Neutrophil (primary cell): ENCODE results near the gene CITED1.

Experiments
- H3K27ac ChIP-seq: fragments of 200-600 bp; sonication (generic); 2 replicates; pipeline ENCODE4 v1.5.1; 2016; ENCODE audit warnings: mild to moderate bottlenecking, moderate library complexity
- H3K27me3 ChIP-seq: fragments of 200-600 bp; sonication (generic); 2 replicates; pipeline ENCODE4 v1.6.0; 2016; ENCODE audit warnings: mild to moderate bottlenecking
- H3K36me3 ChIP-seq: fragments of 200-600 bp; sonication (generic); 2 replicates; pipeline ENCODE4 v1.5.1; 2017
- H3K4me1 ChIP-seq, 2 experiments: fragments of 200-600 bp in 1 of 2; sonication (generic) in 1 of 2; 1 replicate in 1 of 2; 2 replicates in 1 of 2; pipeline versions ENCODE4 v1.5.1 to v1.6.1; 2013 to 2016; ENCODE audit warnings: low read depth in 1 of 2, low read length in 1 of 2, mild to moderate bottlenecking in 1 of 2, moderate library complexity in 1 of 2; ENCODE audit not compliant: control insufficient read depth in 1 of 2, insufficient read depth in 1 of 2
- H3K4me3 ChIP-seq, 2 experiments: fragments of 200-600 bp in 1 of 2; sonication (generic) in 1 of 2; 1 replicate in 1 of 2; 2 replicates in 1 of 2; pipeline ENCODE4 v1.5.1; 2013 to 2016; ENCODE audit warnings: low read depth in 1 of 2, low read length in 1 of 2, mild to moderate bottlenecking in 1 of 2, moderate library complexity in 1 of 2
- H3K9me3 ChIP-seq: fragments of 200-600 bp; sonication (generic); 2 replicates; pipeline ENCODE4 v1.5.1; 2016
- TF ChIP-seq, protein P1 (sequence below): fragments of 200-600 bp; sonication (generic); IDR thresholded peaks from 2 replicates; pipeline ENCODE4 v1.5.1; 2016; ENCODE audit warnings: antibody characterized with exemption

CITED1 gene

DNA sequence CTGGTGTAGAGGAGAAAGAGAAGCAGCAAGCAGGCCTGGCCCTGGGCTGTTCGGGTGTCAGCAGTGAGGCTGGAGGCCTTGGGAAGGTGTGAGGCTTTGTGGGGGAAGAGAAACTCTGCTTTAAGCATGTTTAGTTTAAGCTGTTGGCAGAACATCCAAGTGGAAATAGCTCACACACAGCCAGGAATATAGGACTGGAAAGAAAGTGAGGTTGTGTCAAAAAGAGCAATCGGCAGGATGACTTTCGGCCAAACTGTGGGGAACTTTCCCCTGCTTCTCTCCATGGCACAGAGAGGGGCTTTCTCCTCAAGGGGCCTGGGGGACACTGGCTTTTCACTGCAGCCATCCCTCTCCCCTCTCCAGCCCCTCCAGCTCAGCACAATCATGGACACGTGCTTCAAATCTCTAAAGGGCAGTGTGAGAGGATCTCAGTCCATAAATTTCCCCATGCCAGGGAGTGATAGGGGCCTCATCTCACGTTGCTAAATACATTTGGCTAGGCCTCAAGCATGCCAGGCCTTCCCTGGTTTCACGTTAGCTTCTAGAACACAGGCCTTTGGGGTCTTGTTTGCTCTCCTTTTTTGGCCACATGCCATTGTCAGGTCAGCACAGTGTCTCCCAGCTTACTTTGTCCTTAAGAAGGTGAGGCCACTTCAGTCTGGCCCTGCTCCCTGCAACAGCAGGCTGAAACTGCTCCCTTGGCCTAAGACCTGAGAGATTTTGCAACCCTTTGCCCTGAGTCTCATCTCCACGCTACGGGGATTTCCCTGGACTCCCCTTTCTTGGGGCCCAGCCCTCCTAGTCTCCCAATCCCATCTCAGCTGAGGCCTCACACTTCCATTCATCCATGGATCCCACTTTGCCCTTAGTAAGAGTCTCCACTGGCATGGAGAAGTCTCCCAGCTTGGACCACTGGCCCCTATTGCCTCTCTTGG is 8.3 kb upstream of the CITED1 start:
- Histone ChIP-seq H3K4me1 (no peaks in the 10 kb centered on the region), H3K9me3 (no peaks in the 10 kb centered on the region), H3K27ac (no peak overlapping the region), H3K36me3 (no peaks in the 10 kb centered on the region), H3K4me3 (no peak overlapping the region), H3K27me3 (peaks cover 29% of the 10 kb centered on the region)
- TF ChIP-seq, protein P1, sequence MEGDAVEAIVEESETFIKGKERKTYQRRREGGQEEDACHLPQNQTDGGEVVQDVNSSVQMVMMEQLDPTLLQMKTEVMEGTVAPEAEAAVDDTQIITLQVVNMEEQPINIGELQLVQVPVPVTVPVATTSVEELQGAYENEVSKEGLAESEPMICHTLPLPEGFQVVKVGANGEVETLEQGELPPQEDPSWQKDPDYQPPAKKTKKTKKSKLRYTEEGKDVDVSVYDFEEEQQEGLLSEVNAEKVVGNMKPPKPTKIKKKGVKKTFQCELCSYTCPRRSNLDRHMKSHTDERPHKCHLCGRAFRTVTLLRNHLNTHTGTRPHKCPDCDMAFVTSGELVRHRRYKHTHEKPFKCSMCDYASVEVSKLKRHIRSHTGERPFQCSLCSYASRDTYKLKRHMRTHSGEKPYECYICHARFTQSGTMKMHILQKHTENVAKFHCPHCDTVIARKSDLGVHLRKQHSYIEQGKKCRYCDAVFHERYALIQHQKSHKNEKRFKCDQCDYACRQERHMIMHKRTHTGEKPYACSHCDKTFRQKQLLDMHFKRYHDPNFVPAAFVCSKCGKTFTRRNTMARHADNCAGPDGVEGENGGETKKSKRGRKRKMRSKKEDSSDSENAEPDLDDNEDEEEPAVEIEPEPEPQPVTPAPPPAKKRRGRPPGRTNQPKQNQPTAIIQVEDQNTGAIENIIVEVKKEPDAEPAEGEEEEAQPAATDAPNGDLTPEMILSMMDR: no peak

DNA sequence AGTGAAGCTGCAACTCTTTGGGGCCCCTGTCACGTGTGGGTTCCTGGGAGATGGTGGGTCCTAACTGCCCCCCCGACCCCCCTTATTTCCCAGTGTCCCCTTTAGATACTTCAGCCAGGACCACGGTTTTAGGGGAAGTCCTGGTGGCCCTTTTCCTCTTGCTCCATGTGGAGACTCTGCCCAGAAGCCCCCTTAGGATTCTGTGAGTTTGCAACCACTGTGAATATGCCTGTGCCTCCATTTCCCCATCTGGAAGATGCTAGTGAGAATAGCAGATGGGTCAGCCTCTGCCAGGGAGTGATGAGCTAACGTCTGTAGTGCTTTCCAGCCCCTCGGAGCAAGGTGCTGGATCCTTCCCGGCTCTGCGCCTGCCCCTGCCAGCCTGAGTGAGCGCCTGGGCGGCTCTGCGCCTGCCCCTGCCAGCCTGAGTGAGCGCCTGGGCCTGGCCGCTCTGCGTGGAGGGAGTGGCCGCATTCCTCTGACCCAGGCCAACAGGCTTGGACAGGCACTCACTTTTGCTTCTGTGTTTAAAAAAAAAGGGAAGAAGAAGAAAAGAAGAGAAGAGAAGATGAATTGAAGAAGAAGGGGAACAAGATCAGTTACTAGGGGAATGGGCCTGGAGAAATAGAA is 6.7 kb upstream of the CITED1 start:
- peaks cover 44% of the 10 kb centered on the region for H3K27me3 ChIP-seq

DNA sequence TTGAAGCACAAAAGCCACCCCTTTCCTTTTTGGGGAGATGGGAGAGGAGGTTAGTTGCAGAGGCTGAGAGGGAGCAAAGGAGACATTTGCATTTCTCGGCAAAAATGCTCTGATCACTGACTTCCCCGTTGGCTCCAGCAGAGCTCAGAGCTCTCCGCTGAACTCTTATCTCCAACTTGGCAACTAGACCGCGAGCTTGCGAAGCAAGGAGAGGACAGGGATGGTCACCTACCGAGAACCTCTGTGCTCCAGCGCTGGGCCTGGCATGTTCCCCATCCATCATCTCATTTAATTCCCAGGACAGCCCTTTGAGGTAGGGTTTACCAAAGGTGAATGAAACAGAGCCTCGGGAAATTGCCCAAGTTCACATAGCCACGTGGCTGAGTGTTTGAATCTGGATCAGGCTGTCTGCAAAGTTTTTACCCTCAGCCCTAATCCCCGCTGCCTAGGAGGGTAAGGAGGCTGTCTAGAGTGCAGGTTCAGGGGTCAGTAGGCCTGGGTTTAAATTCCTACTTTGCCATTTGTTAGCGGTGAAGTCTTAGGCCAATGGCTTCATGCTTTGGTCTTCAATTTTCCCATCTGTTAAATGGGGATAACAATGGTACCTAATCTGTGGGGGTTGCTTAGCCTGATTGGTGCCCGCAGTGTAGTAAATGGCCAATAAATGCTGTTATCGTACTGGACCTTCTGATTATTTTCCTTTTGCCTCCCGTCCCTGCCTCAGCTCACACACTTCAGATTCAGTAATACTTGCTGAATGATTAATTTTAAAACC is 3.8 kb upstream of the CITED1 start:
- TF ChIP-seq, protein P1: no peak
- H3K27me3 ChIP-seq: peaks cover 74% of the 10 kb centered on the region
- H3K36me3 ChIP-seq: no peaks in the 10 kb centered on the region
- H3K9me3 ChIP-seq: no peaks in the 10 kb centered on the region
- no peak overlapping the region for H3K27ac ChIP-seq
- H3K4me1 ChIP-seq: peaks cover 18 to 29% of the 10 kb centered on the region in 2 experiments
- H3K4me3 ChIP-seq: no peak overlapping the region

More for the DNA sequence above, 6.7 kb upstream of the CITED1 start:
- Histone ChIP-seq H3K9me3 (no peaks in the 10 kb centered on the region), H3K4me3 (no peak overlapping the region), H3K36me3 (no peaks in the 10 kb centered on the region), H3K27ac (no peak overlapping the region), H3K4me1 (peaks cover 4 to 6% of the 10 kb centered on the region in 2 experiments)
- TF ChIP-seq, protein P1: no peak

DNA sequence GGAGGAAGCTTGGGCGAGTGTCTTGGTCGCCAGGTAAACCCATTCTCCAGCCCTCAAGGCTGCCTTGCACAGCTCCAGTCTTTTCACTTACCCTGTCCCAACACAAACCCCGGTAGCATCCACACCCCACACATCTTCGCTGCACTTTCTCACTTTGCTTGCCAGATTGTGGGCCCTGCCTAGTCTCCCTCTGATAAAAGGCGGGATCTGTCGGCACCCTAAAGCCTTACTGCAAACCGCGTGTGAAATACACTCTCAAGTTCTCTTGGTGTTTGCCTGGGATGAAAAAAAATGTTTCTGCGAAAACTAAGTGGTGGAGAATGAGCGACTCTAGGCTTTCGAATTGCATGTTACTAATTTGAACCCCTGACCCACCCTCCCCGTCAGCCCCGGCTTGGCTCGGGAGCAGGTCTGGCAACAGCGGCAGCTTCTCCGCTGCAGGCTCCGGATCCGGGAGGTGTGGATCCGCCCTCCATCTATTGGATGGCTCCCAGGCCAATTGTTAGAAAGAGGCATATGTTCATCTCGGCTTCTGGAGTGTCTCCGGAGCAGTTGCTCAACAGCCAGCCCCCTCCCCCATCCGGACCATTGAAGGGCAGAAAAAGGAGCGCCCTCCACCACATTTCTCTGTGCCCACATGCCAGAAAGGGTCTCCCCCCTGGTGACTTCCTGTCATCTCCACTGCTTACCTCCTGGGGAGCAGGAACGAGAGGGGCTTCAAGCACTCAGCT is 3.0 kb upstream of the CITED1 start:
- H3K4me3 ChIP-seq: no peak overlapping the region
- H3K27me3 ChIP-seq: peaks cover 81% of the 10 kb centered on the region
- TF ChIP-seq, protein P1: no peak
- no peaks in the 10 kb centered on the region for H3K36me3 ChIP-seq
- H3K9me3 ChIP-seq: no peaks in the 10 kb centered on the region
- peaks cover 18 to 29% of the 10 kb centered on the region in 2 experiments for H3K4me1 ChIP-seq
- H3K27ac ChIP-seq: no peak overlapping the region

DNA sequence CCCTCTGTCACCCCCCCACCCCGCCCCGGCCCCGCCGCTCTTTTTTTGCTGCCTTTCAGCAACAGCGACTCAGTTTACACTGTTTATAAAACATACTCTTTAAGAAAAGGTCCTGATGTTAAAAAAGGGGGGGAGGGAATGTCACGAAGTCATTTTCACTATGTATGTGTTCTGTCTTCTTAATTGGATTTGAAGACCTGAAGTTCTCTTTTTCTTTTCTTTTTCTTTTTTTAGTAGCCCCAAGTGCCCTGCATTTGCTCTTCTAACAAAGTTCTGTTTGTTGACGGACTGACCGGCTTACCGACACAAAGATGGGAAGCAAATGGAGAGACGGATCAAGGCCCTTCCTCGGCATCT is 2.5 kb upstream of the CITED1 start:
- Histone ChIP-seq H3K27me3 (peaks cover 87% of the 10 kb centered on the region), H3K4me1 (peaks cover 18 to 29% of the 10 kb centered on the region in 2 experiments), H3K4me3 (no peak overlapping the region), H3K27ac (no peak overlapping the region), H3K36me3 (no peaks in the 10 kb centered on the region), H3K9me3 (no peaks in the 10 kb centered on the region)
- TF ChIP-seq, protein P1: no peak
